Neural progenitor cell (in vitro differentiated cells): ENCODE results near the gene SNAPC4. TPM values are rescaled to one million over a fixed set of nuclear protein-coding genes. Genes with fewer than 3 reads are reported as not detected.

Experiments used
- DNase-seq: peaks from one replicate; pipeline ENCODE4 v3.0.0-alpha.2; 2016; ENCODE audit warnings: low spot score
- H2AFZ ChIP-seq: fragments of 200-600 bp; sonication (generic); replicated peaks from 2 replicates; pipeline ENCODE4 v1.6.1; 2016; ENCODE audit warnings: antibody characterized with exemption
- H3F3A ChIP-seq: fragments of 200-600 bp; sonication (generic); 2 replicates; pipeline ENCODE4 v1.6.1; 2016; ENCODE audit warnings: antibody characterized with exemption, low read depth
- H3K27ac ChIP-seq: fragments of 200-600 bp; sonication (generic); 2 replicates; pipeline ENCODE4 v1.5.1; 2016; ENCODE audit warnings: mild to moderate bottlenecking
- H3K27me3 ChIP-seq: fragments of 200-600 bp; sonication (generic); 2 replicates; pipeline ENCODE4 v1.6.1; 2016; ENCODE audit warnings: mild to moderate bottlenecking, moderate library complexity
- H3K36me3 ChIP-seq: fragments of 200-600 bp; sonication (generic); 2 replicates; pipeline ENCODE4 v1.5.1; 2016
- H3K4me1 ChIP-seq: fragments of 200-600 bp; sonication (generic); 2 replicates; pipeline ENCODE4 v1.6.1; 2016; ENCODE audit warnings: mixed run types
- H3K4me2 ChIP-seq: fragments of 200-600 bp; sonication (generic); 2 replicates; pipeline ENCODE4 v1.6.1; 2016
- H3K4me3 ChIP-seq: fragments of 200-600 bp; sonication (generic); 2 replicates; pipeline ENCODE4 v1.5.1; 2016
- H3K79me2 ChIP-seq: fragments of 200-600 bp; sonication (generic); 2 replicates; pipeline ENCODE4 v1.6.1; 2016; ENCODE audit warnings: low read depth
- H3K9ac ChIP-seq: fragments of 200-600 bp; sonication (generic); 2 replicates; pipeline ENCODE4 v1.6.1; 2016
- H3K9me3 ChIP-seq: fragments of 200-600 bp; sonication (generic); 2 replicates; pipeline ENCODE4 v1.5.1; 2016; ENCODE audit warnings: low read depth
- H4K20me1 ChIP-seq: fragments of 200-600 bp; sonication (generic); 2 replicates; pipeline ENCODE4 v1.6.1; 2016; ENCODE audit warnings: low read depth
- H3K27ac Mint-ChIP-seq: 3 replicates; pipeline ENCODE4 v1.8.0; 2021; ENCODE audit warnings: mixed read lengths
- H3K27me3 Mint-ChIP-seq: 2 replicates; pipeline ENCODE4 v1.8.0; 2022; ENCODE audit warnings: low read depth, mild to moderate bottlenecking, inconsistent platforms, moderate library complexity, mixed read lengths; ENCODE audit not compliant: insufficient read depth
- H3K36me3 Mint-ChIP-seq: 3 replicates; pipeline ENCODE4 v1.8.0; 2021; ENCODE audit warnings: mixed read lengths
- H3K4me1 Mint-ChIP-seq: 3 replicates; pipeline ENCODE4 v1.8.0; 2021; ENCODE audit warnings: mixed read lengths
- H3K4me3 Mint-ChIP-seq: 3 replicates; pipeline ENCODE4 v1.8.0; 2021; ENCODE audit warnings: mild to moderate bottlenecking, moderate library complexity, mixed read lengths
- H3K9me3 Mint-ChIP-seq: 3 replicates; pipeline ENCODE4 v1.8.0; 2020; ENCODE audit warnings: mixed read lengths
- CTCF ChIP-seq: fragments of 200-600 bp; sonication (generic); IDR thresholded peaks from 2 replicates; pipeline ENCODE4 v1.5.1; 2017; ENCODE audit warnings: antibody characterized with exemption, mild to moderate bottlenecking
- EZH2 ChIP-seq: fragments of 200-600 bp; sonication (generic); IDR thresholded peaks from 2 replicates; pipeline ENCODE4 v1.6.1; 2017; ENCODE audit warnings: antibody characterized with exemption, mild to moderate bottlenecking, moderate library complexity
- EZH2phosphoT487 ChIP-seq: fragments of 200-600 bp; sonication (generic); IDR thresholded peaks from 2 replicates; pipeline ENCODE4 v1.6.1; 2017; ENCODE audit warnings: antibody characterized with exemption
- total RNA-seq: library from RNA; depleted of rRNA; stranded (reverse); fragments of >200 nt; gene quantifications from 2 replicates; pipeline ENCODE4 v1.2.3, GENCODE V29; 2015; ENCODE audit warnings: low replicate concordance

The SNAPC4 gene
- total RNA-seq, 1 donor from 2014 or later: 6.8 TPM

GRCh38 chr9:136434580-136435169 is 34.7 kb upstream of the SNAPC4 start:
- H3K27me3 ChIP-seq: no peaks in the 10 kb centered on the region
- H2AFZ ChIP-seq: no peak overlapping the region
- Mint-ChIP-seq H3K27me3 (peaks cover 9% of the 10 kb centered on the region), H3K4me1 (peaks cover 22% of the 10 kb centered on the region), H3K4me3 (no peak overlapping the region), H3K9me3 (no peaks in the 10 kb centered on the region), H3K36me3 (peaks cover 11% of the 10 kb centered on the region), H3K27ac (no peak overlapping the region)
- no peak overlapping the region for H3K9ac ChIP-seq
- no peaks in the 10 kb centered on the region for H3K36me3 ChIP-seq
- no peaks in the 10 kb centered on the region for H3K9me3 ChIP-seq
- H3K4me1 ChIP-seq: peaks cover 9% of the 10 kb centered on the region
- DNase-seq: no peak
- peaks cover 45% of the 10 kb centered on the region for H4K20me1 ChIP-seq
- no peak overlapping the region for H3K27ac ChIP-seq
- H3K4me3 ChIP-seq: no peak overlapping the region
- H3K4me2 ChIP-seq: no peak overlapping the region
- H3K79me2 ChIP-seq: peaks cover 48% of the 10 kb centered on the region
- no peak for TF ChIP-seq EZH2
- TF ChIP-seq CTCF: no peak
- TF ChIP-seq EZH2phosphoT487: no peak
- H3F3A ChIP-seq: no peaks in the 10 kb centered on the region

- TF ChIP-seq EZH2phosphoT487 (no peak), EZH2 (no peak), CTCF (no peak)
- no peaks in the 10 kb centered on the region for H3K36me3 ChIP-seq
- H4K20me1 ChIP-seq: peaks cover 44% of the 10 kb centered on the region
Observed at GRCh38 chr9:136433849-136434579, 34.0 kb upstream of the SNAPC4 start.

GRCh38 chr9:136433043-136433715 is 33.2 kb upstream of the SNAPC4 start:
- H3K27ac ChIP-seq: no peak overlapping the region
- no peak overlapping the region for H3K4me2 ChIP-seq
- no peak for DNase-seq
- TF ChIP-seq CTCF: no peak
- TF ChIP-seq EZH2phosphoT487: no peak
- no peak for TF ChIP-seq EZH2
- H3K9me3 ChIP-seq: no peaks in the 10 kb centered on the region
- peaks cover 37% of the 10 kb centered on the region for H3K79me2 ChIP-seq
- peaks cover 36% of the 10 kb centered on the region for H4K20me1 ChIP-seq
- no peak overlapping the region for H3K4me3 ChIP-seq
- H2AFZ ChIP-seq: no peak overlapping the region
- H3K27ac Mint-ChIP-seq: no peak overlapping the region
- no peaks in the 10 kb centered on the region for H3K9me3 Mint-ChIP-seq
- peaks cover 20% of the 10 kb centered on the region for H3K4me1 Mint-ChIP-seq
- no peaks in the 10 kb centered on the region for H3K36me3 ChIP-seq
- H3K4me1 ChIP-seq: peaks cover 8% of the 10 kb centered on the region
- H3K27me3 Mint-ChIP-seq: peaks cover 7% of the 10 kb centered on the region
- H3K4me3 Mint-ChIP-seq: no peak overlapping the region
- H3K27me3 ChIP-seq: no peaks in the 10 kb centered on the region
- peaks cover 13% of the 10 kb centered on the region for H3K36me3 Mint-ChIP-seq
- no peak overlapping the region for H3K9ac ChIP-seq
- no peaks in the 10 kb centered on the region for H3F3A ChIP-seq

More at GRCh38 chr9:136433849-136434579, 34.0 kb upstream of the SNAPC4 start:
- no peak overlapping the region for H3K9ac ChIP-seq
- peaks cover 45% of the 10 kb centered on the region for H3K79me2 ChIP-seq
- Mint-ChIP-seq H3K27me3 (peaks cover 9% of the 10 kb centered on the region), H3K36me3 (peaks cover 11% of the 10 kb centered on the region), H3K27ac (no peak overlapping the region), H3K9me3 (no peaks in the 10 kb centered on the region), H3K4me1 (peaks cover 22% of the 10 kb centered on the region), H3K4me3 (no peak overlapping the region)
- DNase-seq: no peak
- no peaks in the 10 kb centered on the region for H3F3A ChIP-seq
- H3K4me3 ChIP-seq: no peak overlapping the region
- no peaks in the 10 kb centered on the region for H3K9me3 ChIP-seq
- H3K4me1 ChIP-seq: peaks cover 9% of the 10 kb centered on the region
- H2AFZ ChIP-seq: no peak overlapping the region
- H3K27me3 ChIP-seq: no peaks in the 10 kb centered on the region
- no peak overlapping the region for H3K27ac ChIP-seq
- no peak overlapping the region for H3K4me2 ChIP-seq
